ENCODE measurements around the gene HES6. TPM values are rescaled to one million over a fixed set of nuclear protein-coding genes. Genes with fewer than 3 reads are reported as not detected.

The HES6 gene
- total and polyA plus RNA-seq, 2 experiments from 2014 or later, result 38.8 to 76.3 TPM

DNA sequence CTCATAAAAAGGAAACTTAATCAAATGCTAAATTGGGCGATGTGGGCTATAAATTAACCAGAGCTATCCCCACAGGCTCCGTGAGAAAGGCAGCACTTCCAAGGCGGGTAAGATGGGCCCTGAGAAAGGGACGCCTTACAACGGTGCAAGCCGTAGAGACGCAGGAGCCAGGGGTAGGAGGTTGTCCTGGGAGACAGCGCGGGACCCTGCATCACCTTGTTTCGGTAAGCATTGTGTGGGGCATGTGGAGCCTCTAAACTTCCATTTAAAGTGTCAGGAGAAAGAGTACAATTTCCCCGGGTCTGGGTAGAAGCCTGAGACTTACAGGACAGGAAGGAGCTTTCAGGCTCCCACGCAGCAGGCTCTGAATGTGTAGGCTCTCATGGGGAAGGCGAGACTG is 49.7 kb upstream of the HES6 start (continued):
- no peak for TF ChIP-seq ZNF462 (CRISPR knock-in tag; IDR thresholded peaks at IDR 0.05)
- TF ChIP-seq NANOG (IDR thresholded peaks at IDR 0.05; ENCODE audit: borderline replicate concordance), result no peak
- TF ChIP-seq, protein P1, sequence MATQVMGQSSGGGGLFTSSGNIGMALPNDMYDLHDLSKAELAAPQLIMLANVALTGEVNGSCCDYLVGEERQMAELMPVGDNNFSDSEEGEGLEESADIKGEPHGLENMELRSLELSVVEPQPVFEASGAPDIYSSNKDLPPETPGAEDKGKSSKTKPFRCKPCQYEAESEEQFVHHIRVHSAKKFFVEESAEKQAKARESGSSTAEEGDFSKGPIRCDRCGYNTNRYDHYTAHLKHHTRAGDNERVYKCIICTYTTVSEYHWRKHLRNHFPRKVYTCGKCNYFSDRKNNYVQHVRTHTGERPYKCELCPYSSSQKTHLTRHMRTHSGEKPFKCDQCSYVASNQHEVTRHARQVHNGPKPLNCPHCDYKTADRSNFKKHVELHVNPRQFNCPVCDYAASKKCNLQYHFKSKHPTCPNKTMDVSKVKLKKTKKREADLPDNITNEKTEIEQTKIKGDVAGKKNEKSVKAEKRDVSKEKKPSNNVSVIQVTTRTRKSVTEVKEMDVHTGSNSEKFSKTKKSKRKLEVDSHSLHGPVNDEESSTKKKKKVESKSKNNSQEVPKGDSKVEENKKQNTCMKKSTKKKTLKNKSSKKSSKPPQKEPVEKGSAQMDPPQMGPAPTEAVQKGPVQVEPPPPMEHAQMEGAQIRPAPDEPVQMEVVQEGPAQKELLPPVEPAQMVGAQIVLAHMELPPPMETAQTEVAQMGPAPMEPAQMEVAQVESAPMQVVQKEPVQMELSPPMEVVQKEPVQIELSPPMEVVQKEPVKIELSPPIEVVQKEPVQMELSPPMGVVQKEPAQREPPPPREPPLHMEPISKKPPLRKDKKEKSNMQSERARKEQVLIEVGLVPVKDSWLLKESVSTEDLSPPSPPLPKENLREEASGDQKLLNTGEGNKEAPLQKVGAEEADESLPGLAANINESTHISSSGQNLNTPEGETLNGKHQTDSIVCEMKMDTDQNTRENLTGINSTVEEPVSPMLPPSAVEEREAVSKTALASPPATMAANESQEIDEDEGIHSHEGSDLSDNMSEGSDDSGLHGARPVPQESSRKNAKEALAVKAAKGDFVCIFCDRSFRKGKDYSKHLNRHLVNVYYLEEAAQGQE (IDR thresholded peaks at IDR 0.05; ENCODE audit: unreplicated experiment), result no peak
- TF ChIP-seq STAT1 (IDR thresholded peaks at IDR 0.05; ENCODE audit: unreplicated experiment), result no peak
- TF ChIP-seq EZH2 (IDR thresholded peaks at IDR 0.05; ENCODE audit: low read depth, unreplicated experiment), result no peak
- no peak for TF ChIP-seq ZNF114 (CRISPR knock-in tag; IDR thresholded peaks at IDR 0.05)
- no peak for TF ChIP-seq JUNB (IDR thresholded peaks at IDR 0.05; ENCODE audit: unreplicated experiment)
- no peak for TF ChIP-seq POLR2AphosphoS5 (IDR thresholded peaks at IDR 0.05; ENCODE audit: low read depth)
- TF ChIP-seq CREB1 (CRISPR knock-in tag; IDR thresholded peaks at IDR 0.05; ENCODE audit: low read depth), result no peak
- TF ChIP-seq ETS1 (IDR thresholded peaks at IDR 0.05), result no peak

All from GM23338 (cell line).